ENCODE measurements around the gene NPIPA5.
"Not testable (repeated sequence)": the region's sequence is repeated elsewhere in the genome, so short reads cannot be mapped to it uniquely, and the experiment has no call there.

NPIPA5 gene

GRCh38 chr16:15417197-15417596 is 39.1 kb upstream of the NPIPA5 start:
- no peaks in the 10 kb centered on the region for H3K9me3 ChIP-seq
- DNase-seq = no peak
- no peaks in the 10 kb centered on the region for H3K36me3 ChIP-seq
- H3K4me1 ChIP-seq = peaks cover 6% of the 10 kb centered on the region
- no peaks in the 10 kb centered on the region for H3K27me3 ChIP-seq
- H3K4me3 ChIP-seq (ENCODE audit: low read depth, low read length) = no peak overlapping the region
- no peak for TF ChIP-seq CTCF (IDR thresholded peaks at IDR 0.05; ENCODE audit: low read depth, low read length)

GRCh38 chr16:15415511-15415985 is 37.5 kb upstream of the NPIPA5 start:
- Histone ChIP-seq H3K27me3 (no peaks in the 10 kb centered on the region), H3K4me1 (peaks cover 6% of the 10 kb centered on the region), H3K4me3 (ENCODE audit: low read depth, low read length) (no peak overlapping the region), H3K36me3 (no peaks in the 10 kb centered on the region), H3K9me3 (no peaks in the 10 kb centered on the region)
- no peak for DNase-seq
- no peak for TF ChIP-seq CTCF (IDR thresholded peaks at IDR 0.05; ENCODE audit: low read depth, low read length)

- not testable (repeated sequence) for H3K27me3 ChIP-seq; DNase-seq; H3K4me1 ChIP-seq; H3K9me3 ChIP-seq; H3K36me3 ChIP-seq; H3K4me3 ChIP-seq (ENCODE audit: low read depth, low read length)
Observed at GRCh38 chr16:15409476-15409875, 31.4 kb upstream of the NPIPA5 start.

- not testable (repeated sequence) for H3K9me3 ChIP-seq; H3K36me3 ChIP-seq; H3K27me3 ChIP-seq; H3K4me3 ChIP-seq (ENCODE audit: low read depth, low read length); H3K4me1 ChIP-seq; DNase-seq
Observed at GRCh38 chr16:15407756-15408155, 29.7 kb upstream of the NPIPA5 start.

GRCh38 chr16:15404792-15405191 is 26.7 kb upstream of the NPIPA5 start:
- DNase-seq = no peak

GRCh38 chr16:15404091-15404490 is 26.0 kb upstream of the NPIPA5 start:
- not testable (repeated sequence) for H3K4me1 ChIP-seq; H3K36me3 ChIP-seq; DNase-seq; H3K4me3 ChIP-seq (ENCODE audit: low read depth, low read length); H3K9me3 ChIP-seq; H3K27me3 ChIP-seq

More at GRCh38 chr16:15404792-15405191, 26.7 kb upstream of the NPIPA5 start:
- no peaks in the 10 kb centered on the region for H3K4me1 ChIP-seq
- TF ChIP-seq CTCF (IDR thresholded peaks at IDR 0.05; ENCODE audit: low read depth, low read length) = no peak
- no peaks in the 10 kb centered on the region for H3K9me3 ChIP-seq
- no peak overlapping the region for H3K4me3 ChIP-seq (ENCODE audit: low read depth, low read length)
- no peaks in the 10 kb centered on the region for H3K27me3 ChIP-seq
- no peaks in the 10 kb centered on the region for H3K36me3 ChIP-seq

- no peak for TF ChIP-seq CTCF (IDR thresholded peaks at IDR 0.05; ENCODE audit: low read depth, low read length)
- Histone ChIP-seq H3K36me3 (no peaks in the 10 kb centered on the region), H3K4me3 (ENCODE audit: low read depth, low read length) (no peak overlapping the region), H3K9me3 (no peaks in the 10 kb centered on the region), H3K27me3 (no peaks in the 10 kb centered on the region), H3K4me1 (no peaks in the 10 kb centered on the region)
- DNase-seq = no peak
Observed at GRCh38 chr16:15403392-15403995, 25.4 kb upstream of the NPIPA5 start.

- Histone ChIP-seq H3K9me3 (no peaks in the 10 kb centered on the region), H3K4me1 (no peaks in the 10 kb centered on the region), H3K4me3 (ENCODE audit: low read depth, low read length) (no peak overlapping the region), H3K36me3 (no peaks in the 10 kb centered on the region), H3K27me3 (no peaks in the 10 kb centered on the region)
- TF ChIP-seq CTCF (IDR thresholded peaks at IDR 0.05; ENCODE audit: low read depth, low read length) = no peak
- no peak for DNase-seq
Observed at GRCh38 chr16:15401972-15402371, 23.9 kb upstream of the NPIPA5 start.

GRCh38 chr16:15400314-15400713 is 22.2 kb upstream of the NPIPA5 start:
- H3K9me3 ChIP-seq; H3K27me3 ChIP-seq; H3K4me1 ChIP-seq; H3K4me3 ChIP-seq (ENCODE audit: low read depth, low read length); H3K36me3 ChIP-seq; DNase-seq: not testable (repeated sequence)

Measured in BE2C (cell line).